Activated CD4-positive, alpha-beta T cell treated with anti-CD3 and anti-CD28 coated beads, Interleukin-2, amount 50 U/mL, for 48 hours (primary cell): Measurements from ENCODE around the gene CEP95.
"Not testable (repeated sequence)": the region's sequence is repeated elsewhere in the genome, so short reads cannot be mapped to it uniquely, and the experiment has no call there.

Experiments
- DNase-seq, 2 experiments: peaks; one replicate each; pipeline ENCODE4 v3.0.0-alpha.2; 2020

Gene CEP95

DNA sequence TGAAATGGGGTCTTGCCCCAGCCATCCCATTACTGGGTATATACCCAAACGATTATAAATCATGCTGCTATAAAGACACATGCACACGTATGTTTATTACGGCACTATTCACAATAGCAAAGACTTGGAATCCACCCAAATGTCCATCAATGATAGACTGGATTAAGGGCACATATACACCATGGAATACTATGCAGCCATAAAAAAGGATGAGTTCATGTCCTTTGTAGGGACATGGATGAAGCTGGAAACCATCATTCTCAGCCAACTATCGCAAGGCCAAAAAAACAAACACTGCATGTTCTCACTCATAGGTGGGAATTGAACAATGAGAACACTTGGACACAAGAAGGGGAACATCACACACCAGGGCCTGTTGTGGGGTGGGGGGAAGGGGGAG is 70.2 kb downstream of the CEP95 start:
- DNase-seq: not testable (repeated sequence)

DNA sequence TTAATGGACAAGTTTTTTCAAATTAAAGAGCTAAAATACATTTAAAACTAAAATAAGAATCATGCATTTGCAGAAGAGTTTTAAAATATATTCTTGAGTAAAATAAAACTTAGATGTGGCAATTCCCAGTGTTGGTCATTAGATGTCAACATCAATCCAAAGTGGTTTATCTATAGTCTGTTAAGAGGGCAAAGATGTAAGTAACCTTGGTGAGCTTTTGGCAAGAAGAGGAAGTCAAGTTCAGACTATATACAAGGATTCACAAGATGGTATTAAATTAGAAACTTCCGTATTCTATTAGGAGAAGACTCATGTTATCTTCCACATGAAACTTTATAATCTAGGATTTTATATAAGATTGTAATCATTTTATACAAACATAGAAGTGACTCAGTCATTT is 73.1 kb downstream of the CEP95 start:
- no peak for DNase-seq

DNA sequence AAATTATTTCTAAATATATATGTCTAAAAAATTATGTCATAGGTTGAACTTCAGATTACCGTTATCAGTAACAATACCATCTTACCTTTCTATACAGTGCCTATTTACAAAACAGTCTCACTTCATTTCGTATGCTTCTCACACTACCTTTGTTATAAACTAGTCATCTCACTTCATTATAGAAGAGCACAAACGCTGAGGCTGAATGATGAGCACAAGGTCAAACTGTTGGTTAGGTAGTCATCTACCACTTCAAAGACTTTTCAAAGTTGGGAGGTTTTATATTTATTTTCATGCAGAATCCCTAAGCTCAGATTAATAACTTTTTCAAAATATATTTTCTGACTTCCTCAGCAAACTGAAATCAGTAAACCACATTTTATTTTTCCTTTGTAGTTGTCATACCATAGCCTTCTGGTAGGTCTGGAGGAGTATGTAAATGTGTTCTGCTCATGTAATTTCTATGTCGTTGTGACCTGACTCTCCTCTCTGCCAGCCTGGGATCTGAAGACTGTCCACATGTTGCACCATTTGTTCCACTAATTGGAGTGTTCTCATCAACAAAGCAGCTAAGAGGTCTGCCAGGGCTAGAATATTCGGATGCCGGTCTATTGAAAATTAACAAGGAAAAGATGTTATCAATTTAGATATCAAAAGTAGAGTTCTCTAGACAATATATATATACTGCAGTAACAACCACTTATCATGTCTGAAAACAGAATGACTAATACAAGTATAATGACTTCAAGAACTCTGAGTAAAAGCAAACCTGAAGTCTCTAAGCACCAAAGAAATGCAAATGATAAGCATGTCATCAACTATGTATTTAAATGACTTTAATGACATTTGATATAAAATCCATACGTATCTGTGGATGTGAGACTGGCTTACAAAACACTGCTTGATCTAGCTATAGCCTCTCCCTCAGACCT is 73.9 kb downstream of the CEP95 start:
- peak; percentile 7 to 30 for DNase-seq

DNA sequence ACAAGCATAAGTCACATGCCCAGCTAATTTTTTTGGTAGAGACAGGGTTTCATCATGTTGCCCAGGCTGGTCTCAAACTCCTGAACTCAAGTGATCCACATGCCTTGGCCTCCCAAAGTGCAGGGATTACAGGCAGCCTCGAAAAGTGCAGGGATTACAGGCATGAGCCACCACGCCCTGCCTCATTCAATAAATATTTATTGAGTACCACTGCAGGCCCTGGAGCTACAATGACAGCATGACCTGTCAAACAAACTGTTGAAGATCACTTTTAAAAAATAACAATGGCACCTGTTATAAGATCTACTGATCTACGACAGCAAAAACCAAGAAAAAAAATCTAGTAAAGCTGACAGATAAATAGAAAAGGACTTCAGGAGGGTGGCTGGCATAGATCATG is 76.3 kb downstream of the CEP95 start:
- DNase-seq: no peak

DNA sequence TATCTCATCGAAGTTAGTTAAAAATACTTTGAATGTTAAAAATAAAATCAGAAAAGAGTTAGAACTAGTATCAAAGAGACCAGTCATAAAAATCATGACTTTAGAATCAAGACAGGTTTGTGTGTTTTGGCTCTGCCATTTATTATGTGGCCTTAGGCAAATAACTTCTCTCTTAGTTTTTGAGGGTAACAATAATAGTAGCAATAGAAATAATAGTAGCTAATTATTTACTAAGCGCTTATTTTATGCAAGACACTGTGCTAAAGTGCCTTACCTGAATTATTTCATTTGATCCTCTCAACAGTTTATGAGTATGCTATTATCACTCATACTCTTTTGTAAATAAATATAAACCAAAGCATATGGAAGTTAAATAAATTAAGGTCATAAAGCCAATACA is 78.4 kb downstream of the CEP95 start:
- DNase-seq: no peak
